RWPE2 (cell line): ENCODE results near the gene PPP1R12A.

Experiments
- ATAC-seq: fragments of 200-7000 bp; cut with Tn5 transposase; 3 replicates; pipeline ENCODE4 v1.9.1; 2021; ENCODE audit warnings: low read depth
- DNase-seq: peaks from one replicate; pipeline ENCODE4 v3.0.0-alpha.2; 2020; ENCODE audit warnings: low spot score
- H3K27ac ChIP-seq: fragments of 450-650 bp; 2 replicates; pipeline ENCODE4 v1.5.1; 2017; ENCODE audit warnings: mild to moderate bottlenecking; ENCODE audit not compliant: poor library complexity, severe bottlenecking
- H3K27me3 ChIP-seq: fragments of 250-450 bp; sonication (Bioruptor Pico); 2 replicates; pipeline ENCODE4 v1.5.1; 2021; ENCODE audit warnings: mild to moderate bottlenecking, moderate library complexity; ENCODE audit not compliant: insufficient read depth, poor library complexity, severe bottlenecking
- H3K36me3 ChIP-seq: fragments of 250-450 bp; sonication (Bioruptor Pico); 2 replicates; pipeline ENCODE4 v1.5.1; 2020; ENCODE audit warnings: low read depth, mild to moderate bottlenecking, moderate library complexity
- H3K4me1 ChIP-seq: fragments of 250-450 bp; sonication (Bioruptor Pico); 2 replicates; pipeline ENCODE4 v1.5.1; 2021; ENCODE audit warnings: mild to moderate bottlenecking, moderate library complexity; ENCODE audit not compliant: insufficient read depth, poor library complexity, severe bottlenecking
- H3K4me3 ChIP-seq: fragments of 250-450 bp; sonication (Bioruptor Pico); 2 replicates; pipeline ENCODE4 v1.5.1; 2021; ENCODE audit warnings: mild to moderate bottlenecking, moderate library complexity; ENCODE audit not compliant: severe bottlenecking
- H3K9me3 ChIP-seq: fragments of 250-450 bp; sonication (Bioruptor Pico); 2 replicates; pipeline ENCODE4 v1.5.1; 2021; ENCODE audit warnings: mild to moderate bottlenecking, moderate library complexity; ENCODE audit not compliant: severe bottlenecking
- CTCF ChIP-seq: fragments of 450-650 bp; IDR thresholded peaks from one replicate; pipeline ENCODE4 v1.5.1; 2017; ENCODE audit warnings: mild to moderate bottlenecking, moderate library complexity; ENCODE audit not compliant: poor library complexity, severe bottlenecking

The PPP1R12A gene

GRCh38 chr12:79782172-79782900 lies 152.6 kb downstream of the PPP1R12A start:
- TF ChIP-seq CTCF, result no peak
- H3K27ac ChIP-seq, result peak overlapping the region; percentile 9

GRCh38 chr12:79778802-79779448 lies 156.0 kb downstream of the PPP1R12A start:
- peaks cover 71% of the 10 kb centered on the region for H3K36me3 ChIP-seq
- H3K4me3 ChIP-seq, result no peak overlapping the region
- H3K27me3 ChIP-seq, result no peaks in the 10 kb centered on the region
- H3K4me1 ChIP-seq, result peaks cover 9% of the 10 kb centered on the region
- no peak for DNase-seq
- no peak overlapping the region for H3K27ac ChIP-seq
- ATAC-seq, result no peak
- no peaks in the 10 kb centered on the region for H3K9me3 ChIP-seq
- TF ChIP-seq CTCF, result no peak

More at GRCh38 chr12:79782172-79782900, 152.6 kb downstream of the PPP1R12A start:
- H3K4me1 ChIP-seq, result no peaks in the 10 kb centered on the region
- no peaks in the 10 kb centered on the region for H3K9me3 ChIP-seq
- peaks cover 80% of the 10 kb centered on the region for H3K36me3 ChIP-seq
- H3K4me3 ChIP-seq, result no peak overlapping the region
- ATAC-seq, result no peak
- H3K27me3 ChIP-seq, result no peaks in the 10 kb centered on the region
- no peak for DNase-seq

- DNase-seq, result no peak
- no peak for TF ChIP-seq CTCF
- H3K4me3 ChIP-seq, result no peak overlapping the region
- peaks cover 59% of the 10 kb centered on the region for H3K36me3 ChIP-seq
- H3K27ac ChIP-seq, result peak overlapping the region; percentile 7
- H3K9me3 ChIP-seq, result no peaks in the 10 kb centered on the region
- peaks cover 9% of the 10 kb centered on the region for H3K4me1 ChIP-seq
- peak; percentile 48; the same call in 1 of the 3 replicates for ATAC-seq
- H3K27me3 ChIP-seq, result no peaks in the 10 kb centered on the region
Measured at GRCh38 chr12:79776111-79776510, 158.8 kb downstream of the PPP1R12A start.

GRCh38 chr12:79775355-79776027 lies 159.4 kb downstream of the PPP1R12A start:
- ATAC-seq (no peak), DNase-seq (no peak)
- Histone ChIP-seq H3K9me3 (no peaks in the 10 kb centered on the region), H3K36me3 (peaks cover 53% of the 10 kb centered on the region), H3K27me3 (no peaks in the 10 kb centered on the region), H3K4me1 (peaks cover 9% of the 10 kb centered on the region), H3K27ac (no peak overlapping the region), H3K4me3 (no peak overlapping the region)
- TF ChIP-seq CTCF, result no peak
